ENCODE data around the gene BMPR1B.
A peak's percentile ranks its signal among the peaks of the same experiment; 100 is the strongest.

Gene BMPR1B

DNA sequence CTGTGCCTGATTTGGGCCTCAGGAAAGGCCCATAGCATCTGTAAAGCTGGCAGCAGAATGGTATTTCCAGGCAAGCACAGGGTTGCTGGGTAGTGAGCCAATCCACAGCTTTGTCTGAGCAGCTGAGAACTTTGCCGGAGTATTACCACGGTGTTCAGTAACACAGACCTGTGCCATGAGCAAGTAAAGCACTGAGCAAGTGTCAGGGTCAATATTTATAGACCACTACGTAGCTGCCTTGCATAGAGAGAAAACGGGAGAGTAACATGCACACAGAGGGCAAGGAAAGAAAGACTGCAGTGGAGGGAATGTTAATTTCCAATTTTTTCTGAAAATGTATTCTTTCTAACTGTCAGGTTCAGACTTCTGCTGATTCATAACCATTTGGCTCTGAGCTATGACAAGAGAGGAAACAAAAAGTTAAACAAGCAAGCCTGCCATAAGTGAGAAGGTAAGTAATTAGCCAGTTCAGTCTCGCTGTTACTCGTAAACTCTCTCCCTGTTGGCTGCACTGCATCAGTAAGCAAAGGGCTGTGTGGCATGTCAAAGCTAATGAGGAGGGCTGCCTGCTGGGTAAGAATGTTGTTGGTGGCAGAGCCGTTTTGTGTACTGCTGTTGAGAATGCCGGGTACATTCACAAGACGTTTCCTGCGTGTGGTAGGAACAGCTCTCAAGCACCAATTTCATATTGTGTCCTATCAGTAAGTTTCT, 238.1 kb downstream of the BMPR1B start:
- no peak overlapping the region for H3K4me3 ChIP-seq (replicated peaks; ENCODE audit: low read depth, low read length)
- peak; percentile 12 for DNase-seq (ENCODE audit: low read depth)
- no peak for TF ChIP-seq CTCF (IDR thresholded peaks at IDR 0.05; ENCODE audit: low read length, missing control alignments)

GRCh38 chr4:95000076-95000648, 242.4 kb downstream of the BMPR1B start:
- TF ChIP-seq CTCF (IDR thresholded peaks at IDR 0.05; ENCODE audit: low read length, missing control alignments) = no peak
- H3K4me3 ChIP-seq (replicated peaks; ENCODE audit: low read depth, low read length) = no peak overlapping the region

GRCh38 chr4:95004912-95005311, 247.2 kb downstream of the BMPR1B start:
- DNase-seq (ENCODE audit: low read depth) = no peak
- no peak for TF ChIP-seq CTCF (IDR thresholded peaks at IDR 0.05; ENCODE audit: low read length, missing control alignments)
- no peak overlapping the region for H3K4me3 ChIP-seq (replicated peaks; ENCODE audit: low read depth, low read length)

More at GRCh38 chr4:95000076-95000648, 242.4 kb downstream of the BMPR1B start:
- no peak for DNase-seq (ENCODE audit: low read depth)

GRCh38 chr4:95007998-95008397, 250.2 kb downstream of the BMPR1B start:
- DNase-seq (ENCODE audit: low read depth) = no peak
- H3K4me3 ChIP-seq (replicated peaks; ENCODE audit: low read depth, low read length) = no peak overlapping the region
- no peak for TF ChIP-seq CTCF (IDR thresholded peaks at IDR 0.05; ENCODE audit: low read length, missing control alignments)

- no peak for TF ChIP-seq CTCF (IDR thresholded peaks at IDR 0.05; ENCODE audit: low read length, missing control alignments)
- no peak for DNase-seq (ENCODE audit: low read depth)
- H3K4me3 ChIP-seq (replicated peaks; ENCODE audit: low read depth, low read length) = no peak overlapping the region
These were observed 255.5 kb downstream of the BMPR1B start for GRCh38 chr4:95013236-95013635.

GRCh38 chr4:95014068-95014467, 256.3 kb downstream of the BMPR1B start:
- no peak for DNase-seq (ENCODE audit: low read depth)
- no peak for TF ChIP-seq CTCF (IDR thresholded peaks at IDR 0.05; ENCODE audit: low read length, missing control alignments)
- no peak overlapping the region for H3K4me3 ChIP-seq (replicated peaks; ENCODE audit: low read depth, low read length)
